ENCODE measurements around the gene ARPC1B.
"Not testable (repeated sequence)": the region's sequence is repeated elsewhere in the genome, so short reads cannot be mapped to it uniquely, and the experiment has no call there.

Gene ARPC1B

GRCh38 chr7:99424932-99425730 lies 50.6 kb downstream of the ARPC1B start:
- TF ChIP-seq CTCF (IDR thresholded peaks at IDR 0.05; ENCODE audit: low read length, missing control alignments), result no peak
- DNase-seq (ENCODE audit: low read depth), result no peak
- no peak overlapping the region for H3K4me3 ChIP-seq (replicated peaks; ENCODE audit: low read depth, low read length)

- no peak for DNase-seq (ENCODE audit: low read depth)
- H3K4me3 ChIP-seq (replicated peaks; ENCODE audit: low read depth, low read length), result no peak overlapping the region
- no peak for TF ChIP-seq CTCF (IDR thresholded peaks at IDR 0.05; ENCODE audit: low read length, missing control alignments)
Observed at GRCh38 chr7:99428972-99429566, 54.5 kb downstream of the ARPC1B start.

DNA sequence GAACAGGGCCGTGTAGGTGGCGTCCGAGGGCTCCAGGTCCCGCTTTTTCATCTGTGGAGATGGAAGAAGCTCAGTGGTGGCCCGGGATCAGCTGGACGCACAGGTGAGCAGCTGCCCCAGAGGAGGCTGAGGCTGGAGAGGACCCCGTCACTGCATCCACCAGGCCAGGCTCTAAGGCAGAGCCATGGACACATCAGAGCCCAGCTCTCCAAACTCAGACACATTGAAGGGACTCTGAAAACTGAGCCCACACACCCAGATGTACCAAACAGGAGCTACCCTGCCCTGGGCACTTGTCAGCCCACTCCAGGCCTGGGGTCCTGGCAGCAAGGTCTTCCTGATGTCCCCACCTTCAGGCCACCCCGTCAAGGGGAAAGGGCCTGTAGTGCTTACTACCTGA lies 55.2 kb downstream of the ARPC1B start:
- no peak for DNase-seq (ENCODE audit: low read depth)
- H3K4me3 ChIP-seq (replicated peaks; ENCODE audit: low read depth, low read length), result no peak overlapping the region
- no peak for TF ChIP-seq CTCF (IDR thresholded peaks at IDR 0.05; ENCODE audit: low read length, missing control alignments)

GRCh38 chr7:99431756-99432540 lies 57.4 kb downstream of the ARPC1B start:
- H3K4me3 ChIP-seq (replicated peaks; ENCODE audit: low read depth, low read length); DNase-seq (ENCODE audit: low read depth): not testable (repeated sequence)

- TF ChIP-seq CTCF (IDR thresholded peaks at IDR 0.05; ENCODE audit: low read length, missing control alignments), result no peak
- DNase-seq (ENCODE audit: low read depth), result no peak
- no peak overlapping the region for H3K4me3 ChIP-seq (replicated peaks; ENCODE audit: low read depth, low read length)
Observed at GRCh38 chr7:99433158-99433557, 58.6 kb downstream of the ARPC1B start.

DNA sequence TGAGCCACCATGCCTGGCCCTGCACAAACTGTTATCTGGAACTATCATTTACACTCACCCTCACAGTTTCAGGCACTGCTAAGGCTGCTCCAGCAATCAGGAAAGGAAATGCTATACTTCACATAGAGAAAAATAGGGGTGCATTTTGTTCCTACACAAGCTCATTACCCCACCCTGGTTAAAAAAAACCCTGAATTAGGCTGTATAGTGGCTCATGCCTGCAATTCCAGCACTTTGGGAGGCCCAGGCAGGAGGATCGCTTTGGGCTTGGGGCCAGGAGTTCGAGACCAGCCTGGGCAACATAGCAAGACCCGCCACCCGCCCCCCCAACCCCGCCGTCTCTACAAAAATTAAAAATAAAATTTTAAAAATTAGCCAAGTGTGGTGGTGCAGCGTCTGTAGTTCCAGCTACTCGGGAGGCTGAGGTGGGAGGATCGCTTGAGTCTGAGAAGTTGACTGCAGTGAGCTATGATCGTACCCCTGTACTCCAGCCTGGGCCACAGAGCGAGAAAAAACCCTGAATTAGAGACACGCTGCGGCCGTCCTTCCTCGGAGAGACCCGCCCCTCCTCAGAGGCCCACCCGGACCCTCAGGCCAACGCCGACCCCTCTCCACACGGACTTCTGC lies 63.5 kb downstream of the ARPC1B start:
- H3K4me3 ChIP-seq (replicated peaks; ENCODE audit: low read depth, low read length), result peak overlapping the region; percentile 96
- peak; percentile 8 for DNase-seq (ENCODE audit: low read depth)
- no peak for TF ChIP-seq CTCF (IDR thresholded peaks at IDR 0.05; ENCODE audit: low read length, missing control alignments)

Data from fibroblast of pulmonary artery (primary cell).